SK-N-SH (cell line): ENCODE measurements around the gene PABPN1L. TPM values are rescaled to one million over a fixed set of nuclear protein-coding genes. Genes with fewer than 3 reads are reported as not detected.

Experiments
- CTCF ChIA-PET: fragments of 300-600, 350-600 bp; formaldehyde crosslinking; extraction: SDS; loops from one replicate; lab custom pipeline; 2021; lab: Yijun Ruan, JAX
- POLR2A ChIA-PET: fragments of 350-600 bp; sonication (Branson Sonifier 250); formaldehyde crosslinking; extraction: SDS; loops from one replicate; lab custom pipeline; 2020; ENCODE audit warnings: antibody characterized with exemption, inconsistent platforms; lab: Yijun Ruan, JAX
- DNase-seq: peaks from one replicate; pipeline ENCODE4 v3.0.0; 2012
- H2AFZ ChIP-seq: fragments of 200-600 bp; sonication (generic); 2 replicates; pipeline ENCODE4 v1.8.1; 2016; ENCODE audit warnings: antibody characterized with exemption, mild to moderate bottlenecking, low read depth
- H3F3A ChIP-seq: fragments of 200-600 bp; sonication (generic); replicated peaks from 2 replicates; pipeline ENCODE3; 2016; ENCODE audit warnings: antibody characterized with exemption, mild to moderate bottlenecking; ENCODE audit not compliant: insufficient read depth
- H3K27ac ChIP-seq, 2 experiments: fragments of 200-500 bp in 1 of 2; fragments of 200-600 bp in 1 of 2; sonication (Bioruptor generic) in 1 of 2; sonication (generic), shearing (Covaris generic) in 1 of 2; 2 replicates each; pipeline versions ENCODE4 v1.5.1 to v1.6.1; 2014 to 2016; ENCODE audit warnings: low read depth in 2 of 2, inconsistent platforms in 1 of 2, low read length in 1 of 2, mild to moderate bottlenecking in 1 of 2, mixed read lengths in 1 of 2
- H3K27me3 ChIP-seq: fragments of 200-600 bp; sonication (generic), shearing (Covaris generic); 2 replicates; pipeline ENCODE4 v1.6.1; 2016; ENCODE audit warnings: mixed run types; ENCODE audit not compliant: insufficient read depth
- H3K36me3 ChIP-seq, 2 experiments: fragments of 200-500 bp in 1 of 2; fragments of 200-600 bp in 1 of 2; sonication (Bioruptor generic) in 1 of 2; sonication (generic) in 1 of 2; replicated peaks in 1 of 2; 2 replicates each; pipeline versions ENCODE3 to v1.5.1; 2014 to 2016; ENCODE audit warnings: low read length in 1 of 2, mild to moderate bottlenecking in 1 of 2; ENCODE audit not compliant: insufficient read depth in 2 of 2, control insufficient read depth in 1 of 2
- H3K4me1 ChIP-seq, 2 experiments: fragments of 200-500 bp in 1 of 2; fragments of 200-600 bp in 1 of 2; sonication (Bioruptor generic) in 1 of 2; sonication (generic), shearing (Covaris generic) in 1 of 2; 2 replicates each; pipeline versions ENCODE4 v1.5.1 to v1.6.1; 2014 to 2016; ENCODE audit warnings: low read depth in 1 of 2, low read length in 1 of 2, mixed run types in 1 of 2; ENCODE audit not compliant: insufficient read depth in 2 of 2, control insufficient read depth in 1 of 2
- H3K4me2 ChIP-seq: fragments of 200-600 bp; sonication (generic), shearing (Covaris generic); 2 replicates; pipeline ENCODE4 v1.6.1; 2017; ENCODE audit warnings: mixed run types
- H3K4me3 ChIP-seq, 2 experiments: fragments of 200-500 bp in 1 of 2; fragments of 200-600 bp in 1 of 2; sonication (Bioruptor generic) in 1 of 2; sonication (generic), shearing (Covaris generic) in 1 of 2; 2 replicates each; pipeline versions ENCODE4 v1.5.1 to v1.8.1; 2014 to 2016; ENCODE audit warnings: low read depth in 2 of 2, inconsistent platforms in 1 of 2, low read length in 1 of 2, mild to moderate bottlenecking in 1 of 2, mixed read lengths in 1 of 2, moderate library complexity in 1 of 2
- H3K79me2 ChIP-seq: fragments of 200-600 bp; sonication (generic); 2 replicates; pipeline ENCODE4 v1.8.1; 2017; ENCODE audit warnings: mild to moderate bottlenecking; ENCODE audit not compliant: insufficient read depth
- H3K9ac ChIP-seq: fragments of 200-600 bp; sonication (generic); 2 replicates; pipeline ENCODE4 v1.6.1; 2017; ENCODE audit warnings: mixed run types
- H3K9me2 ChIP-seq: fragments of 200-600 bp; sonication (generic); 2 replicates; pipeline ENCODE4 v1.6.1; 2017; ENCODE audit warnings: mixed run types
- H3K9me3 ChIP-seq: fragments of 200-600 bp; sonication (generic); 2 replicates; pipeline ENCODE4 v1.6.1; 2017; ENCODE audit warnings: mixed run types, mild to moderate bottlenecking, moderate library complexity
- H4K20me1 ChIP-seq: fragments of 200-600 bp; sonication (generic); 2 replicates; pipeline ENCODE4 v1.6.1; 2017; ENCODE audit warnings: mild to moderate bottlenecking, mixed run types; ENCODE audit not compliant: insufficient read depth
- CHD2 ChIP-seq: fragments of 150-350 bp; IDR thresholded peaks from 2 replicates; pipeline ENCODE4 v1.6.1; 2018; ENCODE audit warnings: low read length; ENCODE audit not compliant: partially characterized antibody
- ELF1 ChIP-seq: IDR thresholded peaks from 2 replicates; pipeline ENCODE4 v1.4.0; 2012
- EP300 ChIP-seq, 2 experiments: IDR thresholded peaks; 2 replicates each; pipeline versions ENCODE4 v1.4.0 to v1.6.1; 2012; ENCODE audit warnings: borderline replicate concordance in 1 of 2, low read depth in 1 of 2, low read length in 1 of 2
- FOSL2 ChIP-seq: IDR thresholded peaks from 2 replicates; pipeline ENCODE4 v1.4.0; 2012; ENCODE audit warnings: low read depth, mild to moderate bottlenecking, moderate library complexity, borderline replicate concordance
- FOXJ3 ChIP-seq: sonication (generic); formaldehyde crosslinking; IDR thresholded peaks from 2 replicates; pipeline ENCODE4 v1.5.1; 2020; ENCODE audit warnings: mild to moderate bottlenecking, missing genetic modification reagents
- GABPA ChIP-seq: IDR thresholded peaks from 2 replicates; pipeline ENCODE4 v1.4.0; 2012; ENCODE audit warnings: low read depth, mild to moderate bottlenecking
- IRF3 ChIP-seq: fragments of 150-350 bp; IDR thresholded peaks from 2 replicates; pipeline ENCODE4 v1.6.1; 2016; ENCODE audit warnings: mild to moderate bottlenecking, low read depth, low read length
- JUND ChIP-seq: IDR thresholded peaks from 2 replicates; pipeline ENCODE4 v1.4.0; 2012
- NFIC ChIP-seq: IDR thresholded peaks from 2 replicates; pipeline ENCODE4 v1.4.0; 2012; ENCODE audit warnings: borderline replicate concordance
- PBX3 ChIP-seq: IDR thresholded peaks from 2 replicates; pipeline ENCODE4; 2012
- POLR2AphosphoS5 ChIP-seq: IDR thresholded peaks from 2 replicates; pipeline ENCODE4 v1.6.1; 2012; ENCODE audit warnings: low read depth, low read length
- RFX5 ChIP-seq: IDR thresholded peaks from 2 replicates; pipeline ENCODE4 v1.6.1; 2012; ENCODE audit warnings: mild to moderate bottlenecking, improper control_type of control experiment, low read length
- RXRA ChIP-seq: IDR thresholded peaks from 2 replicates; pipeline ENCODE4 v1.4.0; 2012; ENCODE audit warnings: low read depth, mild to moderate bottlenecking, borderline replicate concordance
- SIN3A ChIP-seq: IDR thresholded peaks from 2 replicates; pipeline ENCODE4 v1.6.1; 2012; ENCODE audit warnings: low read depth, mild to moderate bottlenecking, low read length, moderate library complexity, borderline replicate concordance
- SMC3 ChIP-seq: IDR thresholded peaks from 2 replicates; pipeline ENCODE4 v1.6.1; 2012; ENCODE audit warnings: low read depth, low read length, improper control_type of control experiment
- TAF1 ChIP-seq: IDR thresholded peaks from 2 replicates; pipeline ENCODE4 v1.6.1; 2012; ENCODE audit warnings: low read depth, mild to moderate bottlenecking, low read length, moderate library complexity, borderline replicate concordance
- TCF12 ChIP-seq: IDR thresholded peaks from 2 replicates; pipeline ENCODE4 v1.4.0; 2012
- TEAD4 ChIP-seq: IDR thresholded peaks from 2 replicates; pipeline ENCODE4 v1.4.0; 2012; ENCODE audit warnings: mild to moderate bottlenecking, borderline replicate concordance; ENCODE audit not compliant: insufficient read depth
- USF1 ChIP-seq: IDR thresholded peaks from 2 replicates; pipeline ENCODE4 v1.4.0; 2012; ENCODE audit warnings: low read depth, borderline replicate concordance
- USF2 ChIP-seq: fragments of 150-350 bp; IDR thresholded peaks from 2 replicates; pipeline ENCODE4 v1.6.1; 2017; ENCODE audit warnings: antibody characterized with exemption, low read length, low read depth, borderline replicate concordance
- YY1 ChIP-seq: IDR thresholded peaks from 2 replicates; pipeline ENCODE4 v1.4.0; 2012; ENCODE audit warnings: low read depth, mild to moderate bottlenecking
- ZBTB33 ChIP-seq: IDR thresholded peaks from 2 replicates; pipeline ENCODE4 v1.4.0; 2012; ENCODE audit warnings: low read depth, borderline replicate concordance
- WGBS: methylation state at CpG from one replicate; pipeline ENCODE4 v1.1.6; 2017; ENCODE audit warnings: low lambda C conversion rate; 5-methylcytosine and 5-hydroxymethylcytosine counted together
- polyA plus RNA-seq, 3 experiments: library from polyadenylated mRNA; depleted of rRNA; stranded (reverse); fragments of >200 nt; gene quantifications; 2 replicates each; pipeline ENCODE4 v1.2.3, GENCODE V29; 2012

The PABPN1L gene
- polyA plus RNA-seq, 1 of the 3 experiments (the other 2 are of a cell fraction): not detected

- TF ChIP-seq EP300 (IDR thresholded peaks at IDR 0.05; ENCODE audit: borderline replicate concordance in 1 of 2, low read depth in 1 of 2, low read length in 1 of 2): no peak
- no peak for TF ChIP-seq TAF1
- TF ChIP-seq IRF3: no peak
- TF ChIP-seq FOXJ3 (CRISPR knock-in tag): no peak
- no peak for TF ChIP-seq ELF1
These were observed 22.3 kb upstream of the PABPN1L start (continued) for GRCh38 chr16:88888461-88889387.

- H3K4me2 ChIP-seq: no peak overlapping the region
- H3K9ac ChIP-seq: no peak overlapping the region
- no peaks in the 10 kb centered on the region; a peak in 1 of 4 replicates for H3K4me1 ChIP-seq
- H2AFZ ChIP-seq: no peak overlapping the region
- H3K9me2 ChIP-seq: no peaks in the 10 kb centered on the region
- H3K36me3 ChIP-seq: no peaks in the 10 kb centered on the region
- ChIA-PET CTCF (interaction anchor here (1.2 kb wide), 1 partner anchor 10 kb away, joined by 3 read pairs; no protein-coding TSS in a partner anchor), POLR2A (no interaction called here)
- no peaks in the 10 kb centered on the region for H3K9me3 ChIP-seq
- no peaks in the 10 kb centered on the region for H3K79me2 ChIP-seq
- TF ChIP-seq TAF1 (no peak), GABPA (no peak), USF2 (no peak), USF1 (no peak), RXRA (no peak), YY1 (no peak), RFX5 (no peak), IRF3 (no peak), POLR2AphosphoS5 (no peak), CHD2 (no peak), PBX3 (no peak), NFIC (no peak), JUND (no peak), SMC3 (no peak), TEAD4 (no peak), ZBTB33 (no peak), FOSL2 (no peak), SIN3A (no peak), TCF12 (no peak)
- TF ChIP-seq, all 33 proteins: peak for 0
- H3K27me3 ChIP-seq: peaks cover 31% of the 10 kb centered on the region
- no peak for DNase-seq
- no peaks in the 10 kb centered on the region for H4K20me1 ChIP-seq
- H3K4me3 ChIP-seq: no peak overlapping the region
- no peaks in the 10 kb centered on the region for H3F3A ChIP-seq
- 57% methylated on average over 7 of the region's 14 CpGs for WGBS
- H3K27ac ChIP-seq: no peak overlapping the region
These were observed 21.6 kb upstream of the PABPN1L start for GRCh38 chr16:88888057-88888456.
